Measurements from ENCODE around the gene MTHFS.

The MTHFS gene

GRCh38 chr15:79886124-79886523 is 10.7 kb downstream of the MTHFS start:
- TF ChIP-seq CTCF (IDR thresholded peaks at IDR 0.05; ENCODE audit: low read depth, low read length), result no peak
- Histone ChIP-seq H3K27me3 (ENCODE audit: insufficient read depth, low read depth, severe bottlenecking) (no peaks in the 10 kb centered on the region), H3K9me3 (ENCODE audit: severe bottlenecking) (no peaks in the 10 kb centered on the region), H3K27ac (no peak overlapping the region), H3K36me3 (peaks cover 38% of the 10 kb centered on the region), H3K4me3 (ENCODE audit: low read depth, low read length) (no peak overlapping the region)
- no peak for DNase-seq

GRCh38 chr15:79884204-79884596 is 12.6 kb downstream of the MTHFS start:
- no peaks in the 10 kb centered on the region for H3K27me3 ChIP-seq (ENCODE audit: insufficient read depth, low read depth, severe bottlenecking)
- H3K36me3 ChIP-seq, result peaks cover 34% of the 10 kb centered on the region
- TF ChIP-seq CTCF (IDR thresholded peaks at IDR 0.05; ENCODE audit: low read depth, low read length), result no peak
- no peak for DNase-seq
- H3K27ac ChIP-seq, result no peak overlapping the region
- H3K4me3 ChIP-seq (ENCODE audit: low read depth, low read length), result no peak overlapping the region
- H3K9me3 ChIP-seq (ENCODE audit: severe bottlenecking), result no peaks in the 10 kb centered on the region

GRCh38 chr15:79883579-79884203 is 13.1 kb downstream of the MTHFS start:
- no peak for DNase-seq
- Histone ChIP-seq H3K4me3 (ENCODE audit: low read depth, low read length) (no peak overlapping the region), H3K27me3 (ENCODE audit: insufficient read depth, low read depth, severe bottlenecking) (no peaks in the 10 kb centered on the region), H3K27ac (no peak overlapping the region), H3K36me3 (peaks cover 29% of the 10 kb centered on the region), H3K9me3 (ENCODE audit: severe bottlenecking) (no peaks in the 10 kb centered on the region)
- no peak for TF ChIP-seq CTCF (IDR thresholded peaks at IDR 0.05; ENCODE audit: low read depth, low read length)

- Histone ChIP-seq H3K27ac (no peak overlapping the region), H3K9me3 (ENCODE audit: severe bottlenecking) (no peaks in the 10 kb centered on the region), H3K4me3 (ENCODE audit: low read depth, low read length) (no peak overlapping the region), H3K27me3 (ENCODE audit: insufficient read depth, low read depth, severe bottlenecking) (no peaks in the 10 kb centered on the region), H3K36me3 (peaks cover 35% of the 10 kb centered on the region)
- DNase-seq, result no peak
- TF ChIP-seq CTCF (IDR thresholded peaks at IDR 0.05; ENCODE audit: low read depth, low read length), result no peak
These were observed 15.1 kb downstream of the MTHFS start for GRCh38 chr15:79881668-79882067.

GRCh38 chr15:79881254-79881653 is 15.6 kb downstream of the MTHFS start:
- DNase-seq, result no peak
- peaks cover 35% of the 10 kb centered on the region for H3K36me3 ChIP-seq
- no peaks in the 10 kb centered on the region for H3K27me3 ChIP-seq (ENCODE audit: insufficient read depth, low read depth, severe bottlenecking)
- H3K9me3 ChIP-seq (ENCODE audit: severe bottlenecking), result no peaks in the 10 kb centered on the region
- no peak for TF ChIP-seq CTCF (IDR thresholded peaks at IDR 0.05; ENCODE audit: low read depth, low read length)
- H3K27ac ChIP-seq, result no peak overlapping the region
- H3K4me3 ChIP-seq (ENCODE audit: low read depth, low read length), result no peak overlapping the region

GRCh38 chr15:79878078-79878705 is 18.6 kb downstream of the MTHFS start:
- no peak for TF ChIP-seq CTCF (IDR thresholded peaks at IDR 0.05; ENCODE audit: low read depth, low read length)
- H3K27ac ChIP-seq, result no peak overlapping the region
- DNase-seq, result no peak
- peaks cover 25% of the 10 kb centered on the region for H3K36me3 ChIP-seq
- no peak overlapping the region for H3K4me3 ChIP-seq (ENCODE audit: low read depth, low read length)
- H3K9me3 ChIP-seq (ENCODE audit: severe bottlenecking), result peaks cover 3% of the 10 kb centered on the region
- H3K27me3 ChIP-seq (ENCODE audit: insufficient read depth, low read depth, severe bottlenecking), result no peaks in the 10 kb centered on the region

All from WERI-Rb-1 (cell line).